Tibial artery (tissue), 4 donors: ENCODE results near the gene POLR3A.

ENCODE experiments used
- DNase-seq, 2 donors: peaks; one replicate each; pipeline ENCODE4 v3.0.0-alpha.2; 2019
- H3K27ac ChIP-seq, 2 donors: fragments of 200-600 bp; sonication (generic) in 1 of 2; 1 replicate in 1 of 2; 2 replicates in 1 of 2; pipeline ENCODE4 v1.5.1; 2018 to 2019; ENCODE audit warnings: mild to moderate bottlenecking in 1 of 2
- H3K27me3 ChIP-seq, 2 donors: fragments of 200-600 bp; sonication (generic) in 1 of 2; one replicate each; pipeline versions ENCODE4 v1.5.1 to v1.6.0; 2016 to 2019
- H3K36me3 ChIP-seq, 3 donors: fragments of 200-600 bp; sonication (generic) in 2 of 3; one replicate each; pipeline ENCODE4 v1.5.1; 2016 to 2019; ENCODE audit warnings: mild to moderate bottlenecking in 2 of 3
- H3K4me1 ChIP-seq, 4 donors: fragments of 200-600 bp; sonication (generic) in 2 of 4; 1 replicate in 3 of 4; 2 replicates in 1 of 4; pipeline ENCODE4 v1.5.1; 2016 to 2019
- H3K4me3 ChIP-seq, 2 donors: fragments of 200-600 bp; sonication (generic) in 1 of 2; 1 replicate in 1 of 2; 2 replicates in 1 of 2; pipeline ENCODE4 v1.5.1; 2018 to 2019; ENCODE audit warnings: mild to moderate bottlenecking in 2 of 2
- H3K9me3 ChIP-seq, 3 donors: fragments of 200-600 bp; sonication (generic) in 1 of 3; one replicate each; pipeline ENCODE4 v1.5.1; 2016 to 2019
- CTCF ChIP-seq, 2 experiments: fragments of 200-600 bp in 1 of 2; fragments of 450-650 bp in 1 of 2; IDR thresholded peaks; one replicate each; pipeline ENCODE4 v1.5.1; 2017 to 2019; ENCODE audit warnings: antibody characterized with exemption in 2 of 2, mild to moderate bottlenecking in 1 of 2, moderate library complexity in 1 of 2
- intact Hi-C: fragments of 100-400 bp; cut with DNase I; formaldehyde crosslinking; loops from one replicate; pipeline ENCODE4 v1.15.0; 2023; ENCODE audit warnings: low total_unique reads

Gene POLR3A

GRCh38 chr10:77969114-77969513 is 60.2 kb downstream of the POLR3A start:
- TF ChIP-seq CTCF (IDR thresholded peaks at IDR 0.05) = no peak
- Histone ChIP-seq H3K4me3 (no peak overlapping the region), H3K27ac (peak overlapping the region; percentile 81 to 87), H3K9me3 (no peaks in the 10 kb centered on the region), H3K36me3 (no peaks in the 10 kb centered on the region), H3K27me3 (no peaks in the 10 kb centered on the region), H3K4me1 (peaks cover 0 to 40% (median 14%) of the 10 kb centered on the region in 4 donors)
- intact Hi-C loops = no loop called here
- no peak for DNase-seq

GRCh38 chr10:77967611-77968022 is 61.7 kb downstream of the POLR3A start:
- Histone ChIP-seq H3K4me3 (no peak overlapping the region), H3K27me3 (no peaks in the 10 kb centered on the region), H3K36me3 (no peaks in the 10 kb centered on the region), H3K27ac (no peak overlapping the region), H3K9me3 (no peaks in the 10 kb centered on the region), H3K4me1 (peaks cover 0 to 33% (median 14%) of the 10 kb centered on the region in 4 donors)
- TF ChIP-seq CTCF (IDR thresholded peaks at IDR 0.05) = no peak
- intact Hi-C loops = no loop called here
- no peak for DNase-seq

- peaks cover 0 to 11% (median 0%) of the 10 kb centered on the region in 4 donors for H3K4me1 ChIP-seq
- intact Hi-C loops = no loop called here
- no peak for DNase-seq
Measured at GRCh38 chr10:77965294-77965693, 64.0 kb downstream of the POLR3A start.

GRCh38 chr10:77964811-77965210 is 64.5 kb downstream of the POLR3A start:
- no peaks in the 10 kb centered on the region for H3K36me3 ChIP-seq
- TF ChIP-seq CTCF (IDR thresholded peaks at IDR 0.05) = no peak

More at GRCh38 chr10:77965294-77965693, 64.0 kb downstream of the POLR3A start:
- no peaks in the 10 kb centered on the region for H3K9me3 ChIP-seq
- no peak overlapping the region for H3K27ac ChIP-seq
- TF ChIP-seq CTCF (IDR thresholded peaks at IDR 0.05) = no peak
- H3K27me3 ChIP-seq = no peaks in the 10 kb centered on the region
- H3K36me3 ChIP-seq = no peaks in the 10 kb centered on the region
- H3K4me3 ChIP-seq = no peak overlapping the region

GRCh38 chr10:77963901-77964300 is 65.4 kb downstream of the POLR3A start:
- Histone ChIP-seq H3K9me3 (no peaks in the 10 kb centered on the region), H3K36me3 (no peaks in the 10 kb centered on the region), H3K4me3 (no peak overlapping the region), H3K4me1 (peaks cover 0 to under 1% (median 0%) of the 10 kb centered on the region in 4 donors), H3K27me3 (no peaks in the 10 kb centered on the region), H3K27ac (no peak overlapping the region)
- DNase-seq = no peak
- no peak for TF ChIP-seq CTCF (IDR thresholded peaks at IDR 0.05)
- intact Hi-C loops = no loop called here

More at GRCh38 chr10:77964811-77965210, 64.5 kb downstream of the POLR3A start:
- DNase-seq = no peak
- Histone ChIP-seq H3K4me1 (peaks cover 0 to 9% (median 0%) of the 10 kb centered on the region in 4 donors), H3K27ac (no peak overlapping the region), H3K27me3 (no peaks in the 10 kb centered on the region), H3K9me3 (no peaks in the 10 kb centered on the region), H3K4me3 (no peak overlapping the region)
- intact Hi-C loops = no loop called here
